NCI-H2171 (cell line): ENCODE results near the gene APOH.

Source experiments
- DNase-seq: peaks from one replicate; lab custom pipeline; 2025; lab: John Stamatoyannopoulos, UW

APOH gene

GRCh38 chr17:66234611-66235010 is 5.4 kb upstream of the APOH start:
- DNase-seq, result no peak

- DNase-seq, result no peak
These were observed 4.0 kb upstream of the APOH start for GRCh38 chr17:66233023-66233753.

- DNase-seq, result no peak
These were observed 1.8 kb upstream of the APOH start for GRCh38 chr17:66230922-66231591.

GRCh38 chr17:66229783-66230538 is 746 bp upstream of the APOH start:
- DNase-seq, result no peak

- no peak for DNase-seq
These were observed 1.8 kb downstream of the APOH start for GRCh38 chr17:66227212-66228045.

- DNase-seq, result no peak
These were observed 6.3 kb downstream of the APOH start for GRCh38 chr17:66222798-66223350.

- DNase-seq, result no peak
These were observed 7.3 kb downstream of the APOH start for GRCh38 chr17:66221755-66222530.

GRCh38 chr17:66221343-66221742 is 7.9 kb downstream of the APOH start:
- no peak for DNase-seq

GRCh38 chr17:66220079-66220835 is 9.0 kb downstream of the APOH start:
- no peak for DNase-seq

- no peak for DNase-seq
These were observed 13.7 kb downstream of the APOH start for GRCh38 chr17:66215529-66215911.

GRCh38 chr17:66214884-66215528 is 14.2 kb downstream of the APOH start:
- no peak for DNase-seq

GRCh38 chr17:66211047-66211810 is 18.0 kb downstream of the APOH start:
- DNase-seq, result no peak

GRCh38 chr17:66210208-66210574 is 19.0 kb downstream of the APOH start:
- no peak for DNase-seq

GRCh38 chr17:66207936-66208335 is 21.3 kb downstream of the APOH start:
- no peak for DNase-seq

GRCh38 chr17:66203274-66204015 is 25.8 kb downstream of the APOH start:
- no peak for DNase-seq

GRCh38 chr17:66200685-66201092 is 28.5 kb downstream of the APOH start:
- no peak for DNase-seq

- no peak for DNase-seq
These were observed 31.0 kb downstream of the APOH start for GRCh38 chr17:66198242-66198641.

- no peak for DNase-seq
These were observed 36.9 kb downstream of the APOH start for GRCh38 chr17:66192378-66192687.
